ENCODE measurements around the gene YDJC. TPM values are rescaled to one million over a fixed set of nuclear protein-coding genes. Genes with fewer than 3 reads are reported as not detected.

Gene YDJC
- total and polyA plus RNA-seq, 9 of the 15 experiments (the other 6 are each of a cell fraction or from before 2014, with no cell fraction given), result 13.5 to 871 (median 164) TPM

- TF ChIP-seq CTCF (IDR thresholded peaks at IDR 0.05 in 2 of 3, conservative IDR thresholded peaks at IDR 0.05 in 1 of 3; ENCODE audit: insufficient read depth in 2 of 3, low read depth in 1 of 3, low read length in 3 of 3) (peak in 2 of 3 experiments; percentile 54 to 77; a peak in 4 of 6 replicates), ZNF239 (CRISPR knock-in tag; IDR thresholded peaks at IDR 0.05) (no peak), MECOM (CRISPR knock-in tag; IDR thresholded peaks at IDR 0.05) (no peak), E2F1 (CRISPR knock-in tag; IDR thresholded peaks at IDR 0.05) (no peak), ZNF436 (CRISPR knock-in tag; IDR thresholded peaks at IDR 0.05) (no peak), SP2 (IDR thresholded peaks at IDR 0.05; ENCODE audit: extremely low read depth, low read depth, low read length, poor library complexity, severe bottlenecking) (no peak), NCOR1 (IDR thresholded peaks at IDR 0.05) (no peak), ZHX1 (conservative IDR thresholded peaks at IDR 0.05; ENCODE audit: low read length) (peak; percentile 42; the same call in 1 of the 2 replicates), KDM2B (CRISPR knock-in tag; IDR thresholded peaks at IDR 0.05) (no peak), ZFP36 (IDR thresholded peaks at IDR 0.05; ENCODE audit: low read depth, low read length, partially characterized antibody) (peak; percentile 30), ZSCAN32 (CRISPR knock-in tag; IDR thresholded peaks at IDR 0.05) (no peak), CHCHD3 (CRISPR knock-in tag; IDR thresholded peaks at IDR 0.05) (no peak), MYBL2 (IDR thresholded peaks at IDR 0.05; ENCODE audit: low read depth) (no peak), MYBL2 (CRISPR knock-in tag; IDR thresholded peaks at IDR 0.05; ENCODE audit: borderline replicate concordance) (no peak), SIN3A (IDR thresholded peaks at IDR 0.05; ENCODE audit: borderline replicate concordance in 2 of 2, control insufficient read depth in 1 of 2, low read depth in 2 of 2, low read length in 2 of 2) (no peak), DMBX1 (CRISPR knock-in tag; IDR thresholded peaks at IDR 0.05; ENCODE audit: borderline replicate concordance) (no peak)
These were observed 13.9 kb upstream of the YDJC start (continued) for GRCh38 chr22:21643533-21644357.

Measured in K562 (cell line).